SK-N-SH (cell line): ENCODE data around the gene MAN2B2. TPM values are rescaled to one million over a fixed set of nuclear protein-coding genes. Genes with fewer than 3 reads are reported as not detected.

ENCODE experiments used
- CTCF ChIA-PET: fragments of 300-600, 350-600 bp; formaldehyde crosslinking; extraction: SDS; loops from one replicate; lab custom pipeline; 2021; lab: Yijun Ruan, JAX
- POLR2A ChIA-PET: fragments of 350-600 bp; sonication (Branson Sonifier 250); formaldehyde crosslinking; extraction: SDS; loops from one replicate; lab custom pipeline; 2020; ENCODE audit warnings: antibody characterized with exemption, inconsistent platforms; lab: Yijun Ruan, JAX
- DNase-seq: peaks from one replicate; pipeline ENCODE4 v3.0.0; 2012
- H2AFZ ChIP-seq: fragments of 200-600 bp; sonication (generic); 2 replicates; pipeline ENCODE4 v1.8.1; 2016; ENCODE audit warnings: antibody characterized with exemption, mild to moderate bottlenecking, low read depth
- H3F3A ChIP-seq: fragments of 200-600 bp; sonication (generic); replicated peaks from 2 replicates; pipeline ENCODE3; 2016; ENCODE audit warnings: antibody characterized with exemption, mild to moderate bottlenecking; ENCODE audit not compliant: insufficient read depth
- H3K27ac ChIP-seq, 2 experiments: fragments of 200-500 bp in 1 of 2; fragments of 200-600 bp in 1 of 2; sonication (Bioruptor generic) in 1 of 2; sonication (generic), shearing (Covaris generic) in 1 of 2; 2 replicates each; pipeline versions ENCODE4 v1.5.1 to v1.6.1; 2014 to 2016; ENCODE audit warnings: low read depth in 2 of 2, inconsistent platforms in 1 of 2, low read length in 1 of 2, mild to moderate bottlenecking in 1 of 2, mixed read lengths in 1 of 2
- H3K27me3 ChIP-seq: fragments of 200-600 bp; sonication (generic), shearing (Covaris generic); 2 replicates; pipeline ENCODE4 v1.6.1; 2016; ENCODE audit warnings: mixed run types; ENCODE audit not compliant: insufficient read depth
- H3K36me3 ChIP-seq, 2 experiments: fragments of 200-500 bp in 1 of 2; fragments of 200-600 bp in 1 of 2; sonication (Bioruptor generic) in 1 of 2; sonication (generic) in 1 of 2; replicated peaks in 1 of 2; 2 replicates each; pipeline versions ENCODE3 to v1.5.1; 2014 to 2016; ENCODE audit warnings: low read length in 1 of 2, mild to moderate bottlenecking in 1 of 2; ENCODE audit not compliant: insufficient read depth in 2 of 2, control insufficient read depth in 1 of 2
- H3K4me1 ChIP-seq, 2 experiments: fragments of 200-500 bp in 1 of 2; fragments of 200-600 bp in 1 of 2; sonication (Bioruptor generic) in 1 of 2; sonication (generic), shearing (Covaris generic) in 1 of 2; 2 replicates each; pipeline versions ENCODE4 v1.5.1 to v1.6.1; 2014 to 2016; ENCODE audit warnings: low read depth in 1 of 2, low read length in 1 of 2, mixed run types in 1 of 2; ENCODE audit not compliant: insufficient read depth in 2 of 2, control insufficient read depth in 1 of 2
- H3K4me2 ChIP-seq: fragments of 200-600 bp; sonication (generic), shearing (Covaris generic); 2 replicates; pipeline ENCODE4 v1.6.1; 2017; ENCODE audit warnings: mixed run types
- H3K4me3 ChIP-seq, 2 experiments: fragments of 200-500 bp in 1 of 2; fragments of 200-600 bp in 1 of 2; sonication (Bioruptor generic) in 1 of 2; sonication (generic), shearing (Covaris generic) in 1 of 2; 2 replicates each; pipeline versions ENCODE4 v1.5.1 to v1.8.1; 2014 to 2016; ENCODE audit warnings: low read depth in 2 of 2, inconsistent platforms in 1 of 2, low read length in 1 of 2, mild to moderate bottlenecking in 1 of 2, mixed read lengths in 1 of 2, moderate library complexity in 1 of 2
- H3K79me2 ChIP-seq: fragments of 200-600 bp; sonication (generic); 2 replicates; pipeline ENCODE4 v1.8.1; 2017; ENCODE audit warnings: mild to moderate bottlenecking; ENCODE audit not compliant: insufficient read depth
- H3K9ac ChIP-seq: fragments of 200-600 bp; sonication (generic); 2 replicates; pipeline ENCODE4 v1.6.1; 2017; ENCODE audit warnings: mixed run types
- H3K9me2 ChIP-seq: fragments of 200-600 bp; sonication (generic); 2 replicates; pipeline ENCODE4 v1.6.1; 2017; ENCODE audit warnings: mixed run types
- H3K9me3 ChIP-seq: fragments of 200-600 bp; sonication (generic); 2 replicates; pipeline ENCODE4 v1.6.1; 2017; ENCODE audit warnings: mixed run types, mild to moderate bottlenecking, moderate library complexity
- H4K20me1 ChIP-seq: fragments of 200-600 bp; sonication (generic); 2 replicates; pipeline ENCODE4 v1.6.1; 2017; ENCODE audit warnings: mild to moderate bottlenecking, mixed run types; ENCODE audit not compliant: insufficient read depth
- CHD2 ChIP-seq: fragments of 150-350 bp; IDR thresholded peaks from 2 replicates; pipeline ENCODE4 v1.6.1; 2018; ENCODE audit warnings: low read length; ENCODE audit not compliant: partially characterized antibody
- CTCF ChIP-seq: fragments of 200-600 bp; sonication (generic); IDR thresholded peaks from 2 replicates; pipeline ENCODE4 v1.6.1; 2017; ENCODE audit warnings: antibody characterized with exemption, mild to moderate bottlenecking, moderate library complexity
- FOXJ3 ChIP-seq: sonication (generic); formaldehyde crosslinking; IDR thresholded peaks from 2 replicates; pipeline ENCODE4 v1.5.1; 2020; ENCODE audit warnings: mild to moderate bottlenecking, missing genetic modification reagents
- GABPA ChIP-seq: IDR thresholded peaks from 2 replicates; pipeline ENCODE4 v1.4.0; 2012; ENCODE audit warnings: low read depth, mild to moderate bottlenecking
- MXI1 ChIP-seq: IDR thresholded peaks from 2 replicates; pipeline ENCODE4 v1.6.1; 2012; ENCODE audit warnings: mild to moderate bottlenecking, low read depth, low read length, improper control_type of control experiment
- NFIC ChIP-seq: IDR thresholded peaks from 2 replicates; pipeline ENCODE4 v1.4.0; 2012; ENCODE audit warnings: borderline replicate concordance
- NRF1 ChIP-seq: IDR thresholded peaks from 2 replicates; pipeline ENCODE4 v1.6.1; 2012; ENCODE audit warnings: low read depth, mild to moderate bottlenecking, low read length
- POLR2AphosphoS5 ChIP-seq: IDR thresholded peaks from 2 replicates; pipeline ENCODE4 v1.6.1; 2012; ENCODE audit warnings: low read depth, low read length
- RAD21 ChIP-seq: IDR thresholded peaks from 2 replicates; pipeline ENCODE4 v1.6.1; 2012; ENCODE audit warnings: mild to moderate bottlenecking, low read length
- RFX5 ChIP-seq: IDR thresholded peaks from 2 replicates; pipeline ENCODE4 v1.6.1; 2012; ENCODE audit warnings: mild to moderate bottlenecking, improper control_type of control experiment, low read length
- RXRA ChIP-seq: IDR thresholded peaks from 2 replicates; pipeline ENCODE4 v1.4.0; 2012; ENCODE audit warnings: low read depth, mild to moderate bottlenecking, borderline replicate concordance
- SMC3 ChIP-seq: IDR thresholded peaks from 2 replicates; pipeline ENCODE4 v1.6.1; 2012; ENCODE audit warnings: low read depth, low read length, improper control_type of control experiment
- TAF1 ChIP-seq: IDR thresholded peaks from 2 replicates; pipeline ENCODE4 v1.6.1; 2012; ENCODE audit warnings: low read depth, mild to moderate bottlenecking, low read length, moderate library complexity, borderline replicate concordance
- TCF12 ChIP-seq: IDR thresholded peaks from 2 replicates; pipeline ENCODE4 v1.4.0; 2012
- TEAD4 ChIP-seq: IDR thresholded peaks from 2 replicates; pipeline ENCODE4 v1.4.0; 2012; ENCODE audit warnings: mild to moderate bottlenecking, borderline replicate concordance; ENCODE audit not compliant: insufficient read depth
- USF1 ChIP-seq: IDR thresholded peaks from 2 replicates; pipeline ENCODE4 v1.4.0; 2012; ENCODE audit warnings: low read depth, borderline replicate concordance
- ZBTB33 ChIP-seq: IDR thresholded peaks from 2 replicates; pipeline ENCODE4 v1.4.0; 2012; ENCODE audit warnings: low read depth, borderline replicate concordance
- WGBS: methylation state at CpG from one replicate; pipeline ENCODE4 v1.1.6; 2017; ENCODE audit warnings: low lambda C conversion rate; 5-methylcytosine and 5-hydroxymethylcytosine counted together
- polyA plus RNA-seq, 3 experiments: library from polyadenylated mRNA; depleted of rRNA; stranded (reverse); fragments of >200 nt; gene quantifications; 2 replicates each; pipeline ENCODE4 v1.2.3, GENCODE V29; 2012

The MAN2B2 gene
- polyA plus RNA-seq, 1 of the 3 experiments (the other 2 are of a cell fraction): 24.9 TPM

GRCh38 chr4:6603128-6603527, 28.1 kb downstream of the MAN2B2 start:
- no peak for DNase-seq
- TF ChIP-seq SMC3 (no peak), RFX5 (no peak), MXI1 (no peak), USF1 (no peak), NRF1 (no peak), CHD2 (no peak), TEAD4 (no peak)
- no peaks in the 10 kb centered on the region for H3K27me3 ChIP-seq
- H2AFZ ChIP-seq: no peak overlapping the region
- no peaks in the 10 kb centered on the region for H3F3A ChIP-seq
- H3K36me3 ChIP-seq: peaks cover 15 to 20% of the 10 kb centered on the region in 2 experiments
- no peak overlapping the region for H3K4me3 ChIP-seq
- H3K9ac ChIP-seq: no peak overlapping the region
- ChIA-PET POLR2A (no interaction called here), CTCF (no interaction called here)
- no peaks in the 10 kb centered on the region for H3K9me2 ChIP-seq
- H3K4me1 ChIP-seq: no peaks in the 10 kb centered on the region
- no peak overlapping the region for H3K4me2 ChIP-seq
- 87% methylated on average over 12 of the region's 12 CpGs for WGBS
- H3K79me2 ChIP-seq: no peaks in the 10 kb centered on the region
- no peaks in the 10 kb centered on the region for H4K20me1 ChIP-seq
- no peak overlapping the region for H3K27ac ChIP-seq
- H3K9me3 ChIP-seq: peaks cover 8% of the 10 kb centered on the region; the same call in 1 of the 2 replicates

- Histone ChIP-seq H3K79me2 (no peaks in the 10 kb centered on the region), H4K20me1 (no peaks in the 10 kb centered on the region), H3K9me2 (no peaks in the 10 kb centered on the region), H3K27ac (no peak overlapping the region), H3K4me3 (peak overlapping the region in 1 of 2 experiments; percentile 3; a peak in 1 of 4 replicates), H2AFZ (no peak overlapping the region), H3K9me3 (peaks cover 8% of the 10 kb centered on the region; the same call in 1 of the 2 replicates), H3K36me3 (peaks cover 20 to 24% of the 10 kb centered on the region in 2 experiments), H3K9ac (no peak overlapping the region), H3K27me3 (no peaks in the 10 kb centered on the region), H3K4me2 (no peak overlapping the region), H3F3A (no peaks in the 10 kb centered on the region), H3K4me1 (no peaks in the 10 kb centered on the region)
- no peak for DNase-seq
- POLR2A ChIA-PET: no interaction called here
- WGBS: 100% methylated on average over 1 of the region's 8 CpGs
- CTCF ChIA-PET: interaction anchor here (1.6 kb wide), 1 partner anchor 10 kb away, joined by 4 read pairs; no protein-coding TSS in a partner anchor
- TF ChIP-seq TCF12 (no peak), GABPA (no peak), POLR2AphosphoS5 (no peak), MXI1 (no peak)
These were observed 30.1 kb downstream of the MAN2B2 start for GRCh38 chr4:6605114-6605513.

- ChIA-PET POLR2A (no interaction called here), CTCF (interaction anchor here (1.6 kb wide), 1 partner anchor 10 kb away, joined by 4 read pairs; no protein-coding TSS in a partner anchor)
- 97% methylated on average over 2 of the region's 2 CpGs for WGBS
- Histone ChIP-seq H3K9me2 (no peaks in the 10 kb centered on the region), H3F3A (no peaks in the 10 kb centered on the region), H3K27me3 (no peaks in the 10 kb centered on the region), H3K9ac (no peak overlapping the region), H3K79me2 (no peaks in the 10 kb centered on the region), H3K4me1 (no peaks in the 10 kb centered on the region), H3K4me2 (no peak overlapping the region), H3K27ac (no peak overlapping the region), H3K9me3 (peaks cover 8% of the 10 kb centered on the region; the same call in 1 of the 2 replicates), H4K20me1 (no peaks in the 10 kb centered on the region), H2AFZ (no peak overlapping the region), H3K4me3 (no peak overlapping the region), H3K36me3 (peaks cover 20 to 21% of the 10 kb centered on the region in 2 experiments)
- no peak for TF ChIP-seq NFIC
- TF ChIP-seq RFX5: no peak
- TF ChIP-seq TCF12: no peak
- TF ChIP-seq TEAD4: no peak
- TF ChIP-seq ZBTB33: no peak
- no peak for TF ChIP-seq FOXJ3 (CRISPR knock-in tag)
- TF ChIP-seq CTCF: no peak
- TF ChIP-seq NRF1: no peak
- no peak for TF ChIP-seq RAD21
- no peak for TF ChIP-seq TAF1
- TF ChIP-seq RXRA: no peak
- no peak for TF ChIP-seq USF1
- DNase-seq: no peak
These were observed 30.6 kb downstream of the MAN2B2 start for GRCh38 chr4:6605605-6606004.
